NCI-H1417 treated with DMSO at 0.1 percent for 48 hours (cell line): ENCODE measurements around the gene FMC1.
"Not testable (repeated sequence)": the region's sequence is repeated elsewhere in the genome, so short reads cannot be mapped to it uniquely, and the experiment has no call there.

ENCODE experiments used
- DNase-seq: peaks from one replicate; lab custom pipeline; 2025; lab: John Stamatoyannopoulos, UW

The FMC1 gene, protein sequence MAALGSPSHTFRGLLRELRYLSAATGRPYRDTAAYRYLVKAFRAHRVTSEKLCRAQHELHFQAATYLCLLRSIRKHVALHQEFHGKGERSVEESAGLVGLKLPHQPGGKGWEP

DNA sequence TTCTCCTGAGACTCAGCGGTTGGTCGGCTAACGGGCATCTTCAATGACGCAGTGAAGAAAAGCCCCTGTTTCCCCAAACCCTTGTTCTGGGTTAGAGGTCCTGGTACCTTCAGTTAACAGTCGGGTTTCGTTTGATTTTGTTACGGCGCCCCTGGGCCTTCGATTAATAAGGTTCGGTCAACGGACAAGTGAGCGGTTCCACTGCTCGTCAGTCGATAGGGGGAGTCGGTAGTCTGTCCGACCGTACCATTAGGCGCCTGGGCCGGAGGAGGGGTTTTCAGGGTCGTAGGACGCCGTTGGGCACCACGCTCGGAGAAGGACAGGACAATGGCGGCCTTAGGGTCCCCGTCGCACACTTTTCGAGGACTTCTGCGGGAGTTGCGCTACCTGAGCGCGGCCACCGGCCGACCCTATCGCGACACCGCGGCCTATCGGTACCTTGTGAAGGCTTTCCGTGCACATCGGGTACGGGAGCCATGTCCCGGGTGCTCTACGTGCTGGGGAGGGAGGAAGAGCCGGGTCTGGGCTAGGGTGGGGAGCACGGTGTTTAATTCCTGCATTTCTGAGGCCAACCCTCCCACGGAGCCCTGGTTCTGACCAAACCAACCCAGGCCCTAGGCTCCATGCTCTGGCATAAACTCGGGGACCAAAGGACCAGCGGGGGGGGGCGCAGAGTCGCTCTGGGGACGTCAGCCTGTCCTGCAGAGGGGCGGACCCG, at the start of gene FMC1:
Gene FMC1, plus strand, starts transcription at position 280 of the 718 bp plus-strand sequence. Its CDS starts 48 bp downstream, at position 328.
- peak; percentile 76 for DNase-seq

DNA sequence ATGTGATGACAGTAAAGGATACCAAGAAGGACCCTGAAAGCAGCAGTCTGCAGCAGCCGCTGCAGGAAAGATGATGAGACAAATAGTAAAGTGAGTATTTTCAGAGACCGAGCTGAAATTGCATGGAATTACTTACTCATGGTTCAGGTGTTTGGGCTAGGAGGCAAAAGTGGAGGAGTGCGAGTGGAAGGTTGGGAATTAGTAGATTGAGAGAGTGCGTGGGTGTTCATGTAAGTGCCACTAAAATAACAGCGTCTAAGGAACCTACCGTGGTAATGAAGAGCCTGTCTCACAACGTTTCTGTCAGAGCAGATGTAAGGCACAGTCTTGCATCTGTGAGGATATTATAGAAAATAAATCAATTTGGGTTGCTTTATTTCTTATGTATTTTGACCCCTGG, 48.3 kb upstream of the FMC1 start:
- DNase-seq = no peak

DNA sequence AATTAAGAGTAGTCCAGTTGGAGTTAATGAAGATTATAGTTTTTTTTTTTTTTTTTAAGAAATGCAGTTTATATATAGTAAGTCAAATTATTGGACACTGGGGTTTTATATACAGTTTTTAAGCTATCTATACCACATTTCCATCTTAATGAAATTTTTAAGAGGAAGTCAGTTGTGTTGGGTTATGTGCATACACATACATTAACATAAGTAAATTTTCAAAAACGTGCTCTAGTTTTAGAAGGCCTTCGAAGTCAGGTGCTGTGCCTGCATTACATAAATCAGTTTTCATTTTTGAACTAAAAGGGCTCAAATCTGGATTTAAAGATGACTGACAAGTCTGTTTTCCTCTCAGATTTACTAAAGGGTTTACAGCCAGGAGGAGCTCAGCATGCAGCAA, 47.6 kb upstream of the FMC1 start:
- DNase-seq = no peak

DNA sequence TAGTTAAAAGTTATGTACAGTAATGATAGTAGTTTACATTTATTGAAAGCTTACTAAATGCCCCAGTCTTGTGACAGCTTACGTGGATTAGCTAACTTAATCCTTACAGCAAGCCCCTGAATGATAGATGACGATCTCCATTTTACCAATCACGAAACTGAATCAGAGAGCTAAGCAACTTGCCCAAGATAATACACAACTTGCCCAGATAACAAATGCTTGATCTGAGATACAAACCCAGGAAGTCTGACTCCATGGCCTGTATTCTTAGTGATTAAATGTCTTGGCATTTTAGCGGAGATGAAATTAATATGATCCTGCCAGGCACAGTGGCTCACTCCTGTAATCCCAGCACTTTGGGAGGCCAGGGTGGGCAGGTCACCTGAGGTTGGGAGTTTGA, 46.9 kb upstream of the FMC1 start:
- no peak for DNase-seq

- DNase-seq = no peak
Observed at GRCh38 chr7:139294951-139295575, 46.1 kb upstream of the FMC1 start.

- DNase-seq = no peak
Observed at GRCh38 chr7:139297795-139298194, 43.3 kb upstream of the FMC1 start.

- DNase-seq = no peak
Observed at GRCh38 chr7:139299296-139299695, 41.8 kb upstream of the FMC1 start.

DNA sequence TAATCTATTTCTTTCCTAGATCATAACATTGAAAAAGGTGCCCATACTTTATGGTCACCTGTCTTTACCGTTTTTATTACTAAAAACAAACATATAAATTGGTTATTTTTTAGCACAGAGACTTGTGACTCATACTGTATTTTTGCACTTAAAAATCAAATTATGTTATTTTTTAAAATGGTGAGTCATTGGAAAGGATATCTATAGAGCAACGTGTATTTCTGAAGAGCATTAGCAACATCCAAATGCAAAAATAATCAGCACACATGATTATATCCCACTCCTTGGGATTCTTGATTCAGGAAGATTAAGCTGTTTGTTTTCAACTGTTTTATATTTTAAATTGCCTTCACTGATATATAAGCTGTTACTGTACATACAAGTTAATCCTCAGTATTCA, 40.7 kb upstream of the FMC1 start:
- no peak for DNase-seq

DNA sequence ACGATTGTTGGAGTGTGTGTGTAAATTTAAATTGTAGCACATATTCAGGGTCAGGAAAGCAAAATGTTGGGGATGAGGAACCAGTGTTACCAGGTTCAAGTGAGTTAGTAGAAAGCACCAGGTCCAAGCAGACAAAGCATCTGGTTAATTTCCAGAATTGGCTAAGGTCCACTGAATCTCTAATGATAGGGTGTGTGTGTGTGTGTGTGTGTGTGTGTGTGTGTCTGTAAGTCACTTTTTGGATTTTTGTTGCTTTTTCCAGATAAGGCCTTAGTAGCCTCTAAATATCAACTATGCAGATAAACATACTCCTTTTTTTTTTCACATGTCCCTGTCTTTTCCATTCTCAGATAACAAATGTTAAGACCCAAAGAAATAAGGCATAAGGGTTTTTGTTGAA, 36.6 kb upstream of the FMC1 start:
- no peak for DNase-seq

DNA sequence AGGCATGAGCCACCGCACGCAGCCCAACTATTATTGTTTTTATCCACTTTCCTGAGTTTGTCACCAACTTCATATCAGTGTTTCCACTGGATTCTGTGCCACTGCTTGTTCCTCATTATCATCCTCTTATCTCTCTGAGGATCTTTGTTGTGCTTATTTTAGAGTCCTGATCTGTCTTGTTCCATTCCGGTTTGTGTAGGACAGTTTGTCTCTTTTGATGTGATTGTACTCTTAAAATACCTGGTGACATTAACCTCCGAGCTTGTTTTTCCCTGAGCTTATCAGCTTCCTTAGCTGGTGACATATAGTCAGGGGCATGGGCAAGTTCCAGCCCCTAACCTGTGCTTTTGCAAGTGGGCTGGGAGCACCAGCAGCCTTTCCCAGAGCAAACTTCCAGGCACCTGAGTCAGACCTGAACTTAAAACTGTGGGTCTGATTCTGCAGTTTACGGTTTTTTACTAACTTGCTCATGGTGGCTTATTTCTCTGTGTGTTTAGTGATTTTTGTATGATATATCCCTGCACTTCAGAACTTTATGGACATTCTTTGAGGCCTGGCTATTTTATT, 23.1 kb upstream of the FMC1 start:
- no peak for DNase-seq

GRCh38 chr7:139321071-139321745, 19.9 kb upstream of the FMC1 start:
- no peak for DNase-seq

DNA sequence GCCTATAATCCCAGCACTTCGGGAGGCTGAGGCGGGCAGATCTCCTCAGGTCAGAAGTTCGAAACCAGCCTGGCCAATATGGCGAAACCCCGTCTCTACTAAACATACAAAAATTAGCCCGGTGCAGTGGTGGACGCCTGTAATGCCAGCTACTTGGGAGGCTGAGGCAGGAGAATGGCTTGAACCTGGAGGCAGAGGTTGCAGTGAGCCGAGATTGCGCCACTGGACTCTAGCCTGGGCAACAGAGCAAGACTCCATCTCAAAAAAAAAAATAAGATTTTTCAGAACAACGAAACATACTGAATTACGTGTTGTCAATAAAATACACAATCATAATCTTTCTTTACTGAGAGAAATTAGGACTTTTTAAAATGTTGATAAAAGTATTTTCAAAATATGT, 16.4 kb upstream of the FMC1 start:
- not testable (repeated sequence) for DNase-seq

DNA sequence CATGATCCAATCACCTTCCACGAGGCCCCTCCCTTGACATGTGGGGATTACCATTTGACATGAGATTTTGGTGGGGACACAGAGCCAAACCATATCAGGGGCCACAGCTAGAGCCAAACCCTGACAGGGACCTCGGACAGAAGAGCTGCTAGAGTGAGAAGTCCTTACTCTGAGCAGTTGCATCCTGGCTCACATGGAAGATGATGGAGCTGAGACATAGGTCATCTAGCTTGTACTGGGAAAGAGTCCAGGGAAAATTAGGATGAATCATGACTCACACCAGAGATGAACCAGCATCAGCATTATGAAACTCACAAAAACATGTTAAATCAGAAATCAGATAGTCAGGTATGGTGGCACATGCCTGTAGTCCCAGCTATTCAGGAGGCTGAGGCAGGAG, 12.8 kb upstream of the FMC1 start:
- no peak for DNase-seq

DNA sequence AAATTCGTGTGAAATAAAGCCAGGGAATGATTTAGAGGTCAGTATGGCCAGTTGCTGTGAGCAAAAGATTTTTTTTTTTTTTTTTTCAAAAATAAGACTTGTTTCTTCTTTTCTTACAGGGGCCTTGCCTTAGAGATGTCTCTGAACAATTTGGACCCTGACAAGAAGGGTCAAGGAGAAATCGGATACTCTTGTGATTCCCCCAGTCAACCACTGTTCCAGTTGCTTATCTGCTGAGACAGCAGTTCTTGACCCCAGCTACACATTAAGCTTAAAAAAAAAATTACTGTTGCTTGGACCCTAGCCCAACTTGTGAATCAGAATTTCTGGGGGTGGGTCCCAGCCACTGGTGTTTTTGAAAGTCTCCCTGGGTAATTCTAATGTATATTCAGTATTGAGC, 12.0 kb upstream of the FMC1 start:
- no peak for DNase-seq

DNA sequence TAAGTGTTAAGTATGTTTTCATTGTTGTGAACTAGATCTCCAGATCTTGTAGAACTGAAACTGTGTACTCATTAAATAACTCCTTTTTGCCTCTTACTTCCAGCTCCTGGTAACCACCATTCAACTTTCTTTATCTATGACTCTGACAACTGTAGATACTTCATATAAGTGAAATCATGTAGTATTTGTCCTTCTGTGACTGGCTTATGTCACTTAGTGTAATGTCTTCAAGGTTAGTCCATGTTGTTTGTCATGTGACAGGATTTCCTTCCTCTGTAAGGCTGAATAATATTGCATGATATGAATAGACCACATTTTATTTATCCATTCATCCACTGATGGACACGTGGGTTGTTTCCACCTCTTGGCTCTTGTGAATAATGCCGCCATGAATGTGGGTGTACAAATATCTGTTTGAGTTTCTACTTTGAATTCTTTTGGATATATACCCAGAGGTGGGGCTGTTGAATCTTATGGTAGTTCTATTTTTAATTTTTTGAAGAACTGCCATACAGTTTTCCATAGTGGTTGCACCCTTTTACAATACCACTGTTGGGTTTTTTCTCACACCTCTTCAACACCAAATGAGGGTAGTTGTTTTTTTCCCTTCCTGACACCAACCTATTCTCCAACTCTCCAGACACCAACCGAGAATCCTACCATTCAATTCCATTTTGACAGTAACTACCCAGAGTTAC, 10.7 kb upstream of the FMC1 start:
- DNase-seq = no peak

DNA sequence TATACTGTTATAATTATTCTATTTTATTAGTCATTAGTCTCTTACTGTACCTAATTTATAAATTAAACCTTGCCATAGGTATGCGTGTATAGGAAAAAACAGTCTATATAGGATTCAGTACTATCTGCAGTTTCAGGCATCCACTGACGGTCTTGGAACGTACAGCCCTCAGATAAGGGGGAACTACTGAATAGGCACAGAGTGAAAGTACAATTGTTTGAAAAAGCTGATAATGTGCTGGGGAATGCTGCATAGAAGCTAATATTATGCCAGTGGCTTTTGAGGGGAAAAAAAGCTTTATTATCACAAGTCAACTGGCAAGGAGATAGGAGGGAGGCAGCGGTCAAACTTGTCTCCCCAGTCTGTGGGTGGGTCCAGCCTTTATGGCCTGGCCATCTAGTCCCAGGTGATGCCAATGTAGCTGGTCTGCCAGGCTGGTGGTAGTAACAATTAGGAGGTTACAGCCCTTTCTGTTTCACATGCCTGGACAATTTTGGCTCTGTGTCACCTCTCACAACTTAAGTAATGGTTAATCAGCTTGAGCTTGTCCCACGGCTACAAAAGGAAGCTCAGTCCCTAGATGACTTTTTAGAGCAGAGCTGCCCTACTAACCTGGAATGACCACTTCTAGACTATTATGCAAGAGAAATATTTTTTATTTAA, 8.3 kb upstream of the FMC1 start:
- no peak for DNase-seq

DNA sequence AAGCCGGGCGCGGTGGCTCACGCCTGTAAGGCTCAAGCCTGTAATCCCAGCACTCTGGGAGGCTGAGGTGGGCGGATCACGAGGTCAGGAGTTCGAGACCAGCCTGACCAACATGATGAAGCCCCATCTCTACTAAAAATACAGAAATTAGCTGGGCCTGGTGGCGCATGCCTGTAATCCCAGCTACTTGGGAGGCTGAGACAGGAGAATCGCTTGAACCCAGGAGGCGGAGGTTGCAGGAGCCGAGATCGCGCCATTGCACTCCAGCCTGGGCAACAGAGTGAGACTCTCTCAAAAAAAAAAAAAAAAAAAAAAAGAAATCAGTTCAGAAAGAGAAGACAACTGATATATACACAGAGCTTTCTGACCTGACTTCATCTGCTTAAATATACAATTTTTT, 7.7 kb upstream of the FMC1 start:
- DNase-seq = not testable (repeated sequence)

DNA sequence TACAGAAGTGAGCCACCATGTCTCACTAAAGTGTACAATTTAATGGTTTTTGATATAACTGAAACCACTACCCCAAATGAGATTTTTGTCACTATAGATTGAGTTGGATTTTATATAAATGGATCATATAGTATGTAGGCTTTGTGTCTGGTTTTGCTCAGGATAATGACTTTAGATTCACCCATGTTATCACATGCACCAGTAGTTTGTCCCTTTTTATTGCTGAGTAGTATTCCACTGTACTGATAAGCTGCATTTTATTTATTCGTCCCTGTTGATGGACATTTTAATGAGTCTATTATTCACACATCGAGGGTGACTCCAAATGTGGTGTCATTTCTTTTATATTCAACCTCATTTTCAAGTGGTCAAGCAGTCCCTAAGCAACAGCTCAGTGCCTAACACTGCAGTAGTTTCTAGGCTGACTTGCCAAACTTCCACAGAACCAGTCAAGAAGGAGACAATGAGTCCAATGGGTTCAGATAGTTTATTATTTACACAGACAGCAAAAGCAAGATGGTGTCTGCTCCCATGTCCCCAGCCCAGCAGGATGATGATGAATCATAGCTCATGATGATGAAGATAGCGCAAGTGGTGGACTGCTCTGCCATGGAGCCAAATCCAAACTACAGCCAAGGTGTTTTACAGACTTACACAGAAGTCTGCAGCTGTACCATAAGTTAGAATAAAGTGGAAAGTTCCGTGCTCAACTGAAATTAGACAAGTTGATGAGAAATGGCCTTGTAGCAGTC, 6.6 kb upstream of the FMC1 start:
- no peak for DNase-seq

DNA sequence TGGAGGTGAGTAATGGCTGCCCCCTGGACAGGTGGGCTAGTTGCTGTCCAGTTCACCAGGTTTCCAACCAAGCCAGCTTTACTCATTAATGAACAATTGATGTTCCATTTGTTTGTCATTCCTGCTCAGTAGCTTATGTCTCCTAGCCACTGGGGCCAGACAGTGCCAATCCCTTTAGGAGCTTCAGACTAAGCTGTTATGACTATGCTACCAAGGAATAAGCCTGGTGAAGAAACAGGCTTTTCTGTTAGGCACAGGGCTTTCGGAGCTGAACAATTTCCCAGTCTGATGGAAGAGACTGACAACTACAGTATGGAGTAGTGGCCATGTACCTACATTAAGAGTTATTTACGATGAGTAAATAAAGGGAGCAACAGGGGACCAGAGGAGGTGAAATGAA, 2.1 kb upstream of the FMC1 start:
- no peak for DNase-seq

DNA sequence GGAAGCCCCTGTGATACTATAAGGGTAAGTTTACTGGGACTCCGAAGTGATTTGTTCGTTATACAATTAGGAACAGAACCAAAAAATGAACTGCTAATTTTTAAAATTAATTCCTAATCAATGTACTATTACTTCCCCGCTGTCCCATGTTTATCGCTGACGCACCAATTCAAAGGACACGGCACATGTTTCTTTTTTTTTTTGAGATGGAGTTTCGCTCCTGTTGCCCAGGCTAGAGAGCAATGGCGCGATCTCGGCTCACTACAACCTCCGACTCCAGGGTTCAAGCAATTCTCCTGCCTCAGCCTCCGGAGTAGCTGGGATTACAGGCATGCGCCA, 1.5 kb upstream of the FMC1 start:
- DNase-seq = no peak
